Neural cell (in vitro differentiated cells): Measurements from ENCODE around the gene CYP11A1.

ENCODE experiments used
- EP300 ChIP-seq: fragments of 450-650 bp; conservative IDR thresholded peaks from 2 replicates; pipeline ENCODE4 v1.6.1; 2014; ENCODE audit warnings: antibody characterized with exemption, mild to moderate bottlenecking, moderate library complexity; ENCODE audit not compliant: poor library complexity, severe bottlenecking
- EZH2 ChIP-seq: fragments of 200-600, 300-800 bp; shearing (Covaris generic), sonication (generic); IDR thresholded peaks from 2 replicates; pipeline ENCODE4 v1.6.1; 2014; ENCODE audit warnings: antibody characterized with exemption, low read length, borderline replicate concordance, mild to moderate bottlenecking; ENCODE audit not compliant: insufficient read depth, poor library complexity, severe bottlenecking
- MXI1 ChIP-seq: fragments of 450-650 bp; conservative IDR thresholded peaks from 2 replicates; pipeline ENCODE4 v1.6.1; 2014; ENCODE audit warnings: antibody characterized with exemption, mild to moderate bottlenecking; ENCODE audit not compliant: poor library complexity, severe bottlenecking
- POLR2AphosphoS5 ChIP-seq: IDR thresholded peaks from 2 replicates; pipeline ENCODE4 v1.6.1; 2012
- TF ChIP-seq, protein P1 (sequence below): fragments of 450-650 bp; IDR thresholded peaks from 2 replicates; pipeline ENCODE4 v1.5.1; 2014; ENCODE audit warnings: antibody characterized with exemption, mild to moderate bottlenecking, moderate library complexity; ENCODE audit not compliant: poor library complexity, severe bottlenecking

DNA sequence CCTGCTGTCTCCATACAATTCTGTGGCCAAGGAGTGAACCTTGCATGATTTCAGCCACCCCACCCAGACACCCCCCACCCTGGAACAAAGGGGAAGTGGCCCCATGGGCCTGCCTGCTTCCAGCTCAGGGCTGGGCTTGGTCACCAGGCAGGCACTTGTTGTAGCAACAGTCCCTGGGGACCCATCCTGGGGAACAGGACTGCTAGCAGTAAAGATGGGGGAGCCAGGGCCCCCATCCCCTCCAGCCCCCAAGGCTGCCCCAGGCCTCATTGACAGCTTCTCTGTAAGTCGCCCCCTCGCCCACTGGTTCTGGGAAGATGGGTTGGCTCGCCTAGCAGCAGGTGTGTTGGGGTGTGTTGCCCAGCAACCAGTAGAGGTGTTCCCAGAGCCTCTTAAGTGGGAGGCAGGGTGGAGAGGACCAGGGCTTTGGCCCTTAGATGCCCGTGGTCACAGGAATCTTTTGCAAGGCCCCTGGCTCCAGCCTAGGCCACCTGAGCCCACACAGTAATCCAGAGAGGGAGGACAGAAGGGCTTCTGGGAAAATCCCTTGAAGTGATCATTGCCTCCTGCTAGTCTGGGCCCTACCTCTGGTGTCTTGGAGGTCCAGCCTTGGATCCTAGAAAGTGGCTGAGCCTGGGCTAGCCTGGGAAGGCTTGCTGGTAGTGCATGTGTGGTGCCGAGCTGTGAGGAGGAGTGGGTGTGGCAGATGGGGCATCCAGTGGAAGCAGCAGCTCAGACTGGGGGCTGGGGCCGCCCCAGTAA is 48.9 kb downstream of the CYP11A1 start:
- TF ChIP-seq, protein P1, sequence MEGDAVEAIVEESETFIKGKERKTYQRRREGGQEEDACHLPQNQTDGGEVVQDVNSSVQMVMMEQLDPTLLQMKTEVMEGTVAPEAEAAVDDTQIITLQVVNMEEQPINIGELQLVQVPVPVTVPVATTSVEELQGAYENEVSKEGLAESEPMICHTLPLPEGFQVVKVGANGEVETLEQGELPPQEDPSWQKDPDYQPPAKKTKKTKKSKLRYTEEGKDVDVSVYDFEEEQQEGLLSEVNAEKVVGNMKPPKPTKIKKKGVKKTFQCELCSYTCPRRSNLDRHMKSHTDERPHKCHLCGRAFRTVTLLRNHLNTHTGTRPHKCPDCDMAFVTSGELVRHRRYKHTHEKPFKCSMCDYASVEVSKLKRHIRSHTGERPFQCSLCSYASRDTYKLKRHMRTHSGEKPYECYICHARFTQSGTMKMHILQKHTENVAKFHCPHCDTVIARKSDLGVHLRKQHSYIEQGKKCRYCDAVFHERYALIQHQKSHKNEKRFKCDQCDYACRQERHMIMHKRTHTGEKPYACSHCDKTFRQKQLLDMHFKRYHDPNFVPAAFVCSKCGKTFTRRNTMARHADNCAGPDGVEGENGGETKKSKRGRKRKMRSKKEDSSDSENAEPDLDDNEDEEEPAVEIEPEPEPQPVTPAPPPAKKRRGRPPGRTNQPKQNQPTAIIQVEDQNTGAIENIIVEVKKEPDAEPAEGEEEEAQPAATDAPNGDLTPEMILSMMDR: no peak
- no peak for TF ChIP-seq POLR2AphosphoS5
- no peak for TF ChIP-seq EP300
- no peak for TF ChIP-seq EZH2
- TF ChIP-seq MXI1: no peak
